Glutamatergic neuron (in vitro differentiated cells): ENCODE data around the gene DPF3. TPM values are rescaled to one million over a fixed set of nuclear protein-coding genes. Genes with fewer than 3 reads are reported as not detected.

Experiments used
- DNase-seq: peaks from one replicate; pipeline ENCODE4 v3.0.0; 2022
- H3K27ac Mint-ChIP-seq: one replicate; pipeline ENCODE4 v1.8.0; 2020; ENCODE audit warnings: mild to moderate bottlenecking, mixed read lengths, inconsistent platforms; ENCODE audit not compliant: unreplicated experiment
- H3K27me3 Mint-ChIP-seq: one replicate; pipeline ENCODE4 v1.8.0; 2020; ENCODE audit warnings: mild to moderate bottlenecking, moderate library complexity, mixed read lengths, inconsistent platforms; ENCODE audit not compliant: unreplicated experiment
- H3K36me3 Mint-ChIP-seq: one replicate; pipeline ENCODE4 v1.8.0; 2020; ENCODE audit warnings: mild to moderate bottlenecking, mixed read lengths, inconsistent platforms; ENCODE audit not compliant: unreplicated experiment
- H3K4me1 Mint-ChIP-seq: one replicate; pipeline ENCODE4 v1.8.0; 2020; ENCODE audit warnings: mild to moderate bottlenecking, low read depth, mixed read lengths, inconsistent platforms; ENCODE audit not compliant: unreplicated experiment
- H3K4me3 Mint-ChIP-seq: one replicate; pipeline ENCODE4 v1.8.0; 2020; ENCODE audit warnings: mild to moderate bottlenecking, mixed read lengths, inconsistent platforms; ENCODE audit not compliant: unreplicated experiment
- H3K9me3 Mint-ChIP-seq: one replicate; pipeline ENCODE4 v1.8.0; 2020; ENCODE audit warnings: mild to moderate bottlenecking, moderate library complexity, mixed read lengths, inconsistent platforms; ENCODE audit not compliant: unreplicated experiment
- CTCF ChIP-seq: fragments of 200-600 bp; sonication (generic); IDR thresholded peaks from one replicate; pipeline ENCODE4 v1.5.0; 2021; ENCODE audit not compliant: partially characterized antibody, unreplicated experiment
- total RNA-seq: library from RNA; stranded (reverse); fragmentation: NEBNext Ultra II Directional; extraction: Animal tissue kit (Norgen Biotek cat#: 25700); gene quantifications from one replicate; pipeline ENCODE4 v1.2.1, GENCODE V29; 2021; ENCODE audit not compliant: unreplicated experiment

DPF3 gene
- total RNA-seq, 1 donor from 2014 or later: 13.7 TPM

GRCh38 chr14:72916174-72916573, 22.3 kb upstream of the DPF3 start:
- no peak for TF ChIP-seq CTCF
- Mint-ChIP-seq H3K4me1 (peaks cover 5% of the 10 kb centered on the region), H3K4me3 (no peak overlapping the region), H3K36me3 (no peaks in the 10 kb centered on the region), H3K9me3 (no peaks in the 10 kb centered on the region), H3K27me3 (no peaks in the 10 kb centered on the region), H3K27ac (no peak overlapping the region)
- no peak for DNase-seq

- Mint-ChIP-seq H3K4me3 (no peak overlapping the region), H3K27ac (no peak overlapping the region), H3K9me3 (no peaks in the 10 kb centered on the region), H3K36me3 (no peaks in the 10 kb centered on the region), H3K4me1 (peaks cover 5% of the 10 kb centered on the region), H3K27me3 (no peaks in the 10 kb centered on the region)
- no peak for TF ChIP-seq CTCF
- DNase-seq: no peak
These were observed 19.9 kb upstream of the DPF3 start for GRCh38 chr14:72913809-72914208.

GRCh38 chr14:72909163-72909562, 15.3 kb upstream of the DPF3 start:
- Mint-ChIP-seq H3K4me3 (no peak overlapping the region), H3K27ac (no peak overlapping the region), H3K4me1 (no peaks in the 10 kb centered on the region), H3K9me3 (peaks cover 2% of the 10 kb centered on the region), H3K36me3 (no peaks in the 10 kb centered on the region), H3K27me3 (no peaks in the 10 kb centered on the region)
- DNase-seq: no peak
- no peak for TF ChIP-seq CTCF

- H3K36me3 Mint-ChIP-seq: no peaks in the 10 kb centered on the region
- H3K4me3 Mint-ChIP-seq: no peak overlapping the region
- H3K27me3 Mint-ChIP-seq: no peaks in the 10 kb centered on the region
- TF ChIP-seq CTCF: no peak
- no peak overlapping the region for H3K27ac Mint-ChIP-seq
- no peak for DNase-seq
- H3K4me1 Mint-ChIP-seq: no peaks in the 10 kb centered on the region
- H3K9me3 Mint-ChIP-seq: peaks cover 2% of the 10 kb centered on the region
These were observed 14.0 kb upstream of the DPF3 start for GRCh38 chr14:72907886-72908285.

- no peaks in the 10 kb centered on the region for H3K27me3 Mint-ChIP-seq
- no peak overlapping the region for H3K27ac Mint-ChIP-seq
- DNase-seq: no peak
- TF ChIP-seq CTCF: no peak
- H3K36me3 Mint-ChIP-seq: no peaks in the 10 kb centered on the region
- H3K9me3 Mint-ChIP-seq: peaks cover 2% of the 10 kb centered on the region
- H3K4me1 Mint-ChIP-seq: no peaks in the 10 kb centered on the region
- no peak overlapping the region for H3K4me3 Mint-ChIP-seq
These were observed 13.0 kb upstream of the DPF3 start for GRCh38 chr14:72906879-72907278.
